ENCODE data around the gene ARHGEF7.
"Not testable (repeated sequence)": the region's sequence is repeated elsewhere in the genome, so short reads cannot be mapped to it uniquely, and the experiment has no call there.

Gene ARHGEF7

DNA sequence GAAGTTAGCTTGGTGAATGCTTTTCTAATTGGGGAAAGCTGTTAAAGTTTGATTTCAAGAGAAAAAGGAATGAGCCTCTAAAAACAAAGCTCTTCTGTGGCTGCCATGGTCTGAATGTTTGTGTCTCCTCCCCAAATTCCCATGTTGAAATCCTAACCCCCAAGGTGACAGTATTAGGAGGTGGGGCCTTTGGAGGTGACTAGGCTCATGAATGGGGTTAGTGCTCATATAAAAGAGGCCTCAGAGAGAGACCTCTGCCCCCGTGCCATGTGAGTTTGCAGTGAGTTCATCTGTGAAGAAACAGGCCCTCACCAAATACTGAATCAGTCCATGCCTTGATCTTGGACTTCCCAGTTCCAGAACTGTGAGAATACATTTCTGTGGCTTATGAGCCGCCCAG is 56.5 kb downstream of the ARHGEF7 start:
- DNase-seq (ENCODE audit: low read depth in 2 of 2) = no peak

DNA sequence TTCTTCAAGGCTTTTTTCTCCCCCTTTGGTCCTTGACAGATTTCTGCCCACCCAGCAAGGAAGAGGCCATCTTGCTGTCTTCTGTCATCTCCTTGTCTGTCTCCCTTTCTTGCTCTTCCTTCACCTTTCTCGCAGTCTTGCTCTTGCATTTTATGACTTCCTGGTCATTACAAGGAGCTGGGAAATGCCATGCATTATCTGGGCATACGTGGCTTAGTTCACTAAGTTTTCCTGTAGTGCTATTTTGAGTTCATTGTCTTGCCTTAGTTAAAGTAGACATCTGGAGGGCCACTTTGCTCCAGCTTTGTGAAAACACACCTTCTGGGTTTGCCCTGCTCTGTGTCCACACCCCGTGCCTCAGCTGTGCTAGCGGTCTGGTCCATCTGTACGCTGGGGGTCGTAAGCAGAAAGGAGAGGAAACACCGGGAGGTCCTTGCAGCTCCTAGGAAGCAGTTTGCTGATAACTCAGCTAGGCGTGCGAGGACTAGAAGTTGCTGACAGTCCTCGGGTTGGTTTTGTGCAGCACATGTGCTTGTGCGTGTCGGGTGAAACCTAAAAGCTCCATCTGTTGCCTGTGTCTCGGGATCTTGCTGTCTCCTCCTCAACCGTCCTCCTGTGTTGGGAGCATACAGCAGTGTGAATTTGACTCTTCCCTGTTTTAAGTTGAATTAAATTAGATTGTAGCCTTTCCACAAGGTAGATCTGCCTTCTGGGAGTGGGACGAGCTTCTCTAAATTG is 59.4 kb downstream of the ARHGEF7 start:
- DNase-seq (ENCODE audit: low read depth in 2 of 2) = no peak

DNA sequence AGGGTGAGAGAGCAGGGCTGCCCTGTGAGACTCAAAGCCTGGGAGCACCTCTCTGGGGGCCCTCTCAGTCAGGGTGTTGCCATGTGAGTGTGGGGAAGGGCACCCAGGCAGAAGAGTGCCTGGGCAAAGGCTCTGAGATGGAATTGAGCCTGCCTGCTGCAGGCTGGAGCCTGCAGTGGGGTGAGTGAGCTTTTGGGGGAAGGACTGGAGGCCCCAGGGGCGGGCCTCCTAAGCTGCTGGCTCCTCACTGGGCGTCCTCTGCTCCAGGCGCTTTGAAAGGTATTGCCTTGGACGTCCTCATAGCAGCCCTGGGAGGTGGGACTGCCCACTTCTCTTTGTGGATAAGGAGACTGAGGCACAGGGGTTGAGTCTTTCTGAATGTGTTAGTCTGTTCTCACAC is 60.3 kb downstream of the ARHGEF7 start:
- no peak for DNase-seq (ENCODE audit: low read depth in 2 of 2)

DNA sequence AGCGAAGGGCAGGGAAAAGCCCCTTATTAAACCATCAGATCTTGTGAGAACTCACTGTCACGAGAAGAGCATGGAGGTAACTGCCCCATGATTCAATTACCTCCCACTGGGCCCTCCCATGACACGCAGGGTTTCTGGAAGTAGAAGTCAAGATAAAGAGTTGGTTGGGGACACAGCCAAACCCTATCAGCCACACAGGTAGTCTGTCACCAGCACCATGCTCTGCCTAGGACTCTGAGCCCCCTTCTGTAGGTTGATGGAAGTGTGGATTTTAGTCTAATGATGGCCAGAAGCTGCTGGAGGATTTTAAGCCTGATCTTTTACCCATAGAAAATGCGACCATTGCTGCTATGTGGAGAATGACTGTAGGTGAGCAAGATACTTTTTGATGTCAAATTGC is 60.8 kb downstream of the ARHGEF7 start:
- DNase-seq (ENCODE audit: low read depth in 2 of 2) = no peak

DNA sequence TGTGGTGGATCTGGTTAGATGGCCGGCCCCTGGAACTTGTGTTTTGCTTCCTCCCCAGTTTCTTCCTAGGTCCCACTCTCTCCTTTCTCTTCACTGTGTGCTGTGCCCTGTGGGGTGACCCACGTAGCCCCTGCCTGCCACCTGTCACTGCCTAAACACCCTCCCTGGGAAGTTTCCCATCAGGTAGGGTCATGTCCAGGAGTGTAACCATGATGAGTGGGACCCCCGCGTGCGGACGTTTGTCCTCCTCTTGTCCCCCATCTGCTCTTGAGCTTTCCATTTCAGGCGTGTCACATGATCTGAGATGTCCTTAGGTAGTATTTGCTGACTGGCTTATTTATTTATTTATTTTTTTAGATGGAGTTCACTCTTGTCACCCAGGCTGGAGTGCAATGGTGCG is 61.3 kb downstream of the ARHGEF7 start:
- no peak for DNase-seq (ENCODE audit: low read depth in 2 of 2)

DNA sequence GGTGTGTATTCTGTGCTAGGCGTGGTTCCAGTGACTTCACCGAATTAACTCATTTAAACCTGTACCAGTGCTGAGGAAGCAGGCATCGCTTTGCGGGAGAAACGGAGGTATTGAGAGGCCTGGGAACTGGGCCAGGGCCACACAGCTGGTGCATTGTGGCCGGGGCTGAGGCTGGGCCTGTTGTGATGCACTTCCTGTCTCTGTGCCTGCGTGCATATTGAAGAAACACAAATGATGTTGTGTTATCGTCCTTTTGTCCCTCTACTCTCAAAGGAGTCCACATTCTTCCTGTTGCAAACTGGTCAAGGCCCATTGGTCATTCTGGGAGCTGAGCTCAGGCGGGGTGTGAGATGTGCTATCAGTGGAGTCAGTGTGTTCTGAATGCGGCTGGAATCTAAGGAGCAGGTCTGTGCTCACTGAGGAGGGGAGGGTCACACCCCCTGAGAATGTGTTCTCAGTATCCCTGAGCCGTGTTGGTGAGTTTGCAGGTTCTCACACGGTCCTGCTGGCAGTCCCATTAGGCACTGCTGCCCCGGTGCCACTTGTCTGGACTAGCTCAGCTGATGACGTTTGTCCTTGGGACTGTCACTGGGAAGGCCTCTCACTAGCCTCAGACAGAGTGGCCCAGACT is 62.1 kb downstream of the ARHGEF7 start:
- no peak for DNase-seq (ENCODE audit: low read depth in 2 of 2)

DNA sequence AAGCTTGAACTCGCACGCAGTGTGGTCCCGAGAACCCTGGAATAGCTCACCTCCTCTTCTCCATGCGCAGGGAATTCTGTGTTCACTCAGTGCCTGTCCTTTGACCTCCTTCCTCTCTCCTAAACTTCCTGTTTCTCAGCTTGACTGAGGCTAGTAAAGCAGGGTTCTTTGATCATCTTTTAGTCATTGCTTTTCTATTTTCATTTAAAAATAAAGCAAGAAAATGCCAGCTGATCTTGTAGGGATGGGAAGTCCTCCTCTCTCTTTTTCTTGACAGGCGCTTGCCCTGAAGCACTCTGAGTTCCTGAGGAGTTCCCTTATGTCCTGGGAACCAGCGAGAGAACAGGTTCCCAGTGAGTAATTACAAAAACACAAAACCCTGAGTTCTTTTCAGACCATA is 62.8 kb downstream of the ARHGEF7 start:
- DNase-seq (ENCODE audit: low read depth in 2 of 2) = no peak

DNA sequence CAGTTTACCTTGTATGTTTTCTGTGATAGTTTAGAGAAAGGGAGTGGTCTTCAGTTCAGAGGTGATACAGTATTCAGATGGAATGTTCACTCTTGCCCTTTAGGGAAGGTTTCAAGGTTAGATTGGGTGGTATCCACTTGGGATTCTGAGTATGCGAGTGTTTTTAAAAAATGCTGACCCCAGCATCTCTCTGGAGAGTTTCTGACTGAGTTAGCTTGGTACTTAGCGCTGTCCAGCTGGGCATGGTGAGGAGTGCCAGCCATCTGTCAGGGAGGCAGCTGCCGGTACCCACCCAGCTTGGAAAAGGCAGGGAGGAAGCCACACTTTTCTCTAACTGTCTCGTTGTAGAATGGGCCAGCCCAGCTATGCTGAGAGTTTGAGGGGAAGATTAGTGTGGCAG is 63.3 kb downstream of the ARHGEF7 start:
- DNase-seq (ENCODE audit: low read depth in 2 of 2) = no peak

DNA sequence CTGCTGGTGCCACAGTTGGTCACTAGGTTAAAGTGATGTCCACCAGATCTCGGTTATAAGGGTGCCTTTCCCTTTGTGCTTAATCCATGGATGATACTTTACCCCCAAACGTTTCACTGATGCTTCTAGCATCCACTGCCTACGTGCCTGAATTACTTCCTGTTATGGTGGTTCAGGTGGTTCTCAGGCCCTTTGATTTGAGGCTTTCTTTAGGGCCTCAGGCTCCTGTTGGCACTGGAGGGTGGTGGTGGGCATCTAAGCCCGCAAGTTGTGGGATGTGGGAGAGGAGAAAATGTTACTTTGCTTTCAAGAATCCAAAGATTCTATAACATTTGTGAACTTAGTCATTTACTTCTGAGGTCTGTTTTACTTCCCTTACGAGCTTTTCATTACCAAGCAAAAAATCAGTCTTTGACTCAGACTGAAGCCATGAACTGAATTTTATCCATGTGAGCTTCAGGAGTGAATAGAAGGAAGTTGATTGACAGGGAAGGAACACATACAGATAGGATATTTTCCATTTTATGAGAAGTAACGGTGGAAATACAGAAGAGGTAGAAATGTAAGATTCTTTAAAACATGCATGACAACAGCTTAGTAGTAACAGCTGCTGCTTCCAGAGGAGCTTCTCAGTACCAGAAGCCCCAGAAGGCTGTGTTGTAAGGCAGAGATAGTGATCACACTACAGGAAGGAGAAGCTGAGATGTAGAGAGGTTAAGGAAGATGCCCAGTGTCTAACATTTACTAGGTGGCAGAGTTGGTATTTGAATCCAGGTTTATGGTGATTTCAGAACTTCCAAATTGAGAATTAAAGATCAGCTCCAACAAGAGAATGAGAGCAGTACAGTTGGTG is 65.0 kb downstream of the ARHGEF7 start:
- no peak for DNase-seq (ENCODE audit: low read depth in 2 of 2)

DNA sequence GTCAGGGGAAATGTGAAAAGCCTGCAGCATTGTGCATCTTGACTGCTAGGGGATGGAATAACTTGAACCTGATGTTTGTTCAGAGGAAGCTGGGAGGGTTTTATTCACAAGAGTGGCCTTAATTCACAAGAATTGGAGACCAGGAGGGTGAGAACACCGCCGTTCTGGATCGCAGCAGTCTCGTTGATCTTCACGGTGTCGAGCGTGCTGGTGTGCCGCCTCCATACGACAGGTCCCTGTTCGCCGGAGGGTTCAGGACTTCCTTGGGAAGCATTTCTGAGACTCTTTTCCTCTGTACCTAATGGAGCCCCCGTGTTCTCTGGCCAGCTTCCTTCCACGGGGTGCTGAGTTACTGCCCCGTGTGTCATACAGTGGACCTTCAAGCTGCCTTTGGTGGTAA is 66.9 kb downstream of the ARHGEF7 start:
- DNase-seq (ENCODE audit: low read depth in 2 of 2) = no peak

DNA sequence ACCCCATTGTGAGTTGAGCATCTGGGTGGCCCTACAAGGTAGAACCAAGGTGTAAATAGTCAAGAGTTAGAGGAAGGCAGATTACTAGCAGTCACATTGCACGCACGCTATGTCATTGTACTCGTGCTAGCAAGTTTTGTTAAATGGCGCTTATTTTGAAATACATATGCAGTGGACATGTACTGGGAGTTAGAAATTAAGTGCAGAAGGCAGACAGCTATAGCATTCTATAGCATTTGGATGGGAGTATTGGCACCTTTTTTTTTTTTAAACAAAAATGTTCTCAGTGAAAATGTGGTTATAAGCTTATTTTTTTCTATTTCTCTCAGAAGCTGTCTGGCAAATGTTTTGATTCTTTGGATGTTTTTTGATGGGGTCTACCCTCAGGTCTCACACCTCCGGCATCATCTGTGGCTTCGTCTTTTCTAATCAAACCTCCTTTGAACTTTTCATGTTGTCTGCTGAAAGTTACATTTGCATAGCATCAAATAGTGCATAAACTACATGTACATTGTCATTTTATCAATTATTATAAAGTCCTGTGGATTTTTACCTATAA is 68.1 kb downstream of the ARHGEF7 start:
- DNase-seq (ENCODE audit: low read depth in 2 of 2) = no peak

DNA sequence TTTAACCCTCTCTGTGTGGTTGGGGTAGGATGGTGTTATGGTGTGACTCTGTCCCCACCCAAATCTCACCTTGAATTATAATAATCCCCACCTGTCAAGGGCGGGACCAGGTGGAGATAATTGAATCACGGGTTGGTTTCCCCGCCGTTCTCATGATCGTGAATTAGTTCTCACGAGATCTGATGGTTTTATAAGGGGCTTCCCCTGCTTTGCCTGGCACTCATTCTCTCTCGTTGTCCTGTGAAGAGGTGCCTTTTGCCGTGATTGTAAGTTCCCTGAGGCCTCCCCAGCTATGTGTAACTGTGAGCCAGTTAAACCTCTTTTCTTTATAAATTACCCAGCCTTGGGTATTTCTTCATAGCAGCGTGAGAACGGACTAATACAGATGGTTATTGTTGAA is 68.8 kb downstream of the ARHGEF7 start:
- DNase-seq (ENCODE audit: low read depth in 2 of 2) = no peak

DNA sequence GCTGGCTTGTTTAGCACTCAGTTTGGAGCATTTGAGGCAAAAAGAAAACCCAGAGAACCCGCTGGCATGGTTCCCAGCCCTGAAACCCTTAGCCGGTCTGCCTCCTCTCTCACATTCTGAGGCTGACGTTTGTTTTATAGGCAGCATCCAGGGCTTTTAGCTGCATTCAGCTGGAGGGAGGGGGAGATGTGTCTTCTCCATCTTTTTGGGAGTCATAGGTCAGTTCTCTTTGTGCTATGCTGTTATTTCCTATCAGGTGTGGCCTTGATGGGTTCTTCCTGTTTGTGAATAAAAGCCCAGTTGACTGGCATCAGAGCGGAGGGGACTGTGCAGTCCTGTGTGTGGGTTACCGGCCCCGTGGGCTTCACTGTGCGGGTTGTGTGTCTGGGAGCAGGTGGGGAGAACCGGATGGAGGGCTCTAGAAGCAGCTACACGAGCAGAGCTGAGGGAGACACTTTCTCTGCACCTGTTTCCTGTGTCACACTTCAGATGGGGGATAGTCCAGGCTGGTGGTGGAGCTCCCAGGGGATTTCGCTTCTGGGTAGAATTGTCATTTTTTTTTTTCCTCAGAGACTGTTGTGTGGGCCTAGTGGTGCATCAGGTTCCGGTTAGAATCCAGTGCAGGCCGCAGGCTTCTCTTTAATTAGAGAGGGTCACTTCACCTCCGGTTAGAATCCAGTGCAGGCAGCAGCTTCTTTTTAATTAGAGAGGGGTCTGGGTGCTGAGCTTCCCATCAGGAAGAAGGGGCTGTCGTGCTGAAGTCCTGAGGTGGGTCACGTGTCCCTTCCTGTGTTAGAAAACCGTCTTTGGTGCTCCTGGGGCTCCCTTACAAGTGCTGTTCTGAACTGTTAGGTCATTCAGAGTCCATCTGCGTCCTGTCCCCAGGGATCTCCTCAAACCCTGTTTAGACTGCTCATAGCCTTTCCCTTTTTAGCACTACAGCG is 69.6 kb downstream of the ARHGEF7 start:
- DNase-seq (ENCODE audit: low read depth in 2 of 2) = no peak

DNA sequence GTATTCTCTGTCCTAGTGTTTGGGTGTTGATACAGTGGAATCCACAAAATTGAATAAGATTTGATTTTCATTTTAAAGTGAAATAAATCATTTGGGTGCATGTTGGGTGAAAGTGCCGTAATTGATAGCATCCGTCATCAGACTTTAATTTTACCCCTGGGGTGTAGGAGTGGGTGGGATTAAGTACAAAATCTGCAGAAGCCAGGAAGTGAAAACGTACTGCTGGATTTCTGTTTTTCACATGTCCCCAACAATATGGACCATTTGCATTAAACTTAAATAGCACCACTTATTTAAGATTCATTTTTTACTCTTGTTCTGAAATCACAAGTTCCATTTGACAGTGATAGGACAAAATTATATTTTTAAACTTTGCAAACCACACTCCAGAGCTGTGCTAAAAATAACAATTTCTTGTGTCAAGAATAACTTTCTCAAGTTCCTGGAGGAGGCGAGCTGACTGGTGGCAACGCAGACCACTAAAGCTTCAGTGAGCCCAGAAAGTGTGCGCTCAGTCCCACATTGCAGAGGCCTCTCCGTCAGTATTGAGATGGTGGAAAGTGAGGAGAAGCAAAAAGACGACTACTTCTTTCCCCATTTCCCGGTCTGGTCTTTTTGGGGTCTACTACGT is 71.3 kb downstream of the ARHGEF7 start:
- no peak for DNase-seq (ENCODE audit: low read depth in 2 of 2)

DNA sequence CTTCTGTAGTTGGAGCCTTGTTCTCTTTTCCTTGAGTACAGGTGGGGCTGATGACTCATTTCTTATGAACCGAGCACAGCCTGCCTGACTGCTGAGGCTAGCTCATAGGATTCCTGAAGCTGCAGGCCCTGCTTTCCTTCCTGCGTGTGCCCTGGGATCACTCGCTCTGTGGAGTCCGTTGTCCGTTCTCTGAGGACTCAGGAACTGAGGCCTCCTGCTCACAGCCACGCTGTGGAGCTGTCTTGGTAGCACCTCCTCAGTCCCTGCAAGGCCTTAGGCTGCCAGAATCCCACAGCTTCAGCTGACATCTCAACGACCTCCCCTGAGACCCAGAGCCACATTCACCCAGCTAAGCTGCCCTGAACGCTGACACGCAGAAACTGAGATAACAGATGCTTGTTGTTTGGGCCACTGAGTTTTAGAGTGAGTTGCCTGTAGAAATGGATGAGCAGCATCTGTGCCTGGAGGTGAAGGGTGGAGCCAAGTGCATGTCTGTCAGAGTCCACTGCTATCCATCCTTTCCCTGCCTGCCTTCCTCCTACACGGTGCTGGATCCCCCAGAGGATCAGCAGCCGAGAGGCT is 72.9 kb downstream of the ARHGEF7 start:
- DNase-seq (ENCODE audit: low read depth in 2 of 2) = no peak

DNA sequence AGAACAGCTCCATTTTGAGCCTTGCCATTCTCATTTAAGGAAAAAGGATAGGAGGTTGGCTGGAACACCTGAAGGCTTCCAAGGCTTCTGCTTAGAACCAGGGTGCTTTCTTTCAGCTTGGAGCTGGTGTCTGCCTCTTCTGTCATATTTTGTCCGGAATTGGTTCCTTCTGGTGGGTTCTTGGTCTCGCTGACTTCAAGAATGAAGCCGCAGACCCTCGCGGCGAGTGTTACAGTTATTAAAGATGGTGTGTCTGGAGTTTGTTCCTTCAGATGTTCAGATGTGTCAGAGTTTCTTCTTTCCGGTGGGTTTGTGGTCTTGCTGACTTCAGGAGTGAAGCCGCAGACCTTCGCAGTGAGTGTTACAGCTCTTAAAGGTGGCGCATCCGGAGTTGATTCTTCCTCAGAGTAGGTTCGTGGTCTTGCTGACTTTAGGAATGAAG is 74.0 kb downstream of the ARHGEF7 start:
- not testable (repeated sequence) for DNase-seq (ENCODE audit: low read depth in 2 of 2)

DNA sequence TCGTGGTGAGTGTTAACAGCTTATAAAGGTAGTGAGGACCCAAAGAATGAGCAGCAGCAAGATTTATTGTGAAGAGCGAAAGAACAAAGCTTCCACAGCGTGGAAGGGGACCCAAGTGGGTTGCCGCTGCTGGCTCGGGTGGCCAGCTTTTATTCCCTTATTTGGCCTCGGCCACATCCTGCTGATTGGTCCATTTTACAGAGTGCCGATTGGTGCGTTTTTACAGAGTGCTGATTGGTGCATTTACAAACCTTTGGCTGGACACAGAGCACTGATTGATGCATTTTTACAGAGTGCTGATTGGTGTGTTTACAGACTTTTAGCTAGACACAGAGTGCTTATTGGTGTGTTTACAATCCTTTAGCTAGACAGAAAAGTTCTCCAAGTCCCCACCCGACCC is 74.4 kb downstream of the ARHGEF7 start:
- not testable (repeated sequence) for DNase-seq (ENCODE audit: low read depth in 2 of 2)

DNA sequence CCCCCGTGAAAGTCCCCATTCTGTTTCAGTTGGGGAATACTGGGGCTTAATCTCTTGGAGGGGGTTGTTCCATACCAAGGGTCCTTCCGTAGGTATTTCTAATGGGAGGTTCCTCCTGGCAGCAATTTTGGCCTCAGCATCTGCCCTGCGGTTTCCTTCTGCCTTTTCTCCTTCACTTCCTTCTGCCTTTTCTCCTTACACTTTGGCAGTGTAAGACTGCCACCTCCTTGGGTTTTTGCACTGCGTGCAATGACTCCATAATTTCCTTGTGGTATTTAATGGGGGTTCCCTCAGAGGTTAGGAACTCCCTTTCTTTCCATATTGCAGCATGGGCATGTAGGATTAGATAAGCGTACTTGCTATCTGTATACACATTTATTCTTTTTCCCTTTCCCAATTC is 78.1 kb downstream of the ARHGEF7 start:
- not testable (repeated sequence) for DNase-seq (ENCODE audit: low read depth in 2 of 2)

DNA sequence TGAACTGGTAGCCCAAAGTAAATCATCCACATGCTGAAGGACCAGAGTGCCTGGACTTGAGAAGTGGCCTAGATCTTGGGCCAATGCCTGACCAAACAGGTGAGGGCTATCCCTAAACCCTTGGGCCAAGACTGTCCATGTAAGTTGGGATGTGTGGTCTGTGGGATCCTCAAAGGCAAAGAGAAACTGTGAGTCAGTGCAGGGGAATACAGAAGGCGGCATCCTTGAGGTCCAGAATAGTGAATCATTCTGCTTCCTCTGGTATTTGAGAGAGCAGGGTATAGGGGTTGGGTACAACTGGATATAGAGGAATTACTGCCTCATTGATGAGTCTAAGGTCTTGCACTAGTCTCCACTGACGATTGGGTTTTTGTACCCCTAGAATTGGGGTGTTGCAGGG is 79.5 kb downstream of the ARHGEF7 start:
- not testable (repeated sequence) for DNase-seq (ENCODE audit: low read depth in 2 of 2)

DNA sequence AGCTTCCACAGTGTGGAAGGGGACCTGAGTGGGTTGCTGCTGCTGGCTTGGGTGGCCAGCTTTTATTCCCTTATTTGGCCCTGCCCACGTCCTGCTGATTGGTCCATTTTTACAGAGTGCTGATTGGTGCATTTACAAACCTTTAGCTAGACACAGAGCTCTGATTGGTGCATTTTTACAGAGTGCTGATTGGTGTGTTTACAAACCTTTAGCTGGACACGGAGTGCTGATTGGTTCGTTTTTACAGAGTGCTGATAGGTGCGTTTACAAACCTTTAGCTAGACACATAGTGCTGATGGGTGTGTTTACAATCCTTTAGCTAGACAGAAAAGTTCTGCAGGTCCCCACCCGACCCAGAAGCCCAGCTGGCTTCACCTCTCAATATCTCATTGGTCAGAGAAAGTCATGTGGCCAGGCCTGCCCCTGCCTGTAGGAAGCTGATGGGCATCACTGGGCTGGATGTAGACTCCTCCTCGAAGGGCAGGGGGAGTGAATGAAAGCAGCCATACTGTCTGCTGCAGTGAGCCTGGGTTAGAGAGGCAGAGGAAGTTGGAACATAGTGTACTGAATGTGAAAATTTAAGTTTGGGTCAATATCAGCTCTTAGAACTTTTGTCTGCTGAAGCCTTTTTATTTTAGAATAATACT is 83.7 kb downstream of the ARHGEF7 start:
- DNase-seq (ENCODE audit: low read depth in 2 of 2) = not testable (repeated sequence)

Measured in fibroblast of skin of left biceps (primary cell).